ENCODE results near the gene RBFOX1.

The RBFOX1 gene

DNA sequence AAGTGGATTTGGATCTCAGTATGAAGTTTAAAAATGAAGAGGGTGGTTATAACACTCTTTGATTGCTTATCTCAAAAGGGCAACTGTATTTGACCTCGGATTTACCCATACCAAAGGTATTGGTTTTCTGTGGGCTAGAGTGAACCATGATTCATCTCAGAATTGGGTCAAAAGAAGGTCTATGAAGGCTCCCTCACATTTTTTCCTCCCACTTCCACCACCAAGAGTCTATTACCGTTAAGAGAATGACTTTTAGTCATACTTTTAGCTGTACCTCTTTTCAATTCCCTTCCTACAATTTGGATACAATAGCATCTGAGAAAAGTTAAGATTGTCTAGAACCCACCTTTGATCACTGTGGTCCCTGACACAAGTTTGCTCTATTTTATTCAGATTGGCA is 280.9 kb downstream of the RBFOX1 start:
- TF ChIP-seq, protein P1, sequence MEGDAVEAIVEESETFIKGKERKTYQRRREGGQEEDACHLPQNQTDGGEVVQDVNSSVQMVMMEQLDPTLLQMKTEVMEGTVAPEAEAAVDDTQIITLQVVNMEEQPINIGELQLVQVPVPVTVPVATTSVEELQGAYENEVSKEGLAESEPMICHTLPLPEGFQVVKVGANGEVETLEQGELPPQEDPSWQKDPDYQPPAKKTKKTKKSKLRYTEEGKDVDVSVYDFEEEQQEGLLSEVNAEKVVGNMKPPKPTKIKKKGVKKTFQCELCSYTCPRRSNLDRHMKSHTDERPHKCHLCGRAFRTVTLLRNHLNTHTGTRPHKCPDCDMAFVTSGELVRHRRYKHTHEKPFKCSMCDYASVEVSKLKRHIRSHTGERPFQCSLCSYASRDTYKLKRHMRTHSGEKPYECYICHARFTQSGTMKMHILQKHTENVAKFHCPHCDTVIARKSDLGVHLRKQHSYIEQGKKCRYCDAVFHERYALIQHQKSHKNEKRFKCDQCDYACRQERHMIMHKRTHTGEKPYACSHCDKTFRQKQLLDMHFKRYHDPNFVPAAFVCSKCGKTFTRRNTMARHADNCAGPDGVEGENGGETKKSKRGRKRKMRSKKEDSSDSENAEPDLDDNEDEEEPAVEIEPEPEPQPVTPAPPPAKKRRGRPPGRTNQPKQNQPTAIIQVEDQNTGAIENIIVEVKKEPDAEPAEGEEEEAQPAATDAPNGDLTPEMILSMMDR (conservative IDR thresholded peaks at IDR 0.05; ENCODE audit: low read depth, low read length), result no peak
- H3K4me3 ChIP-seq (ENCODE audit: low read length), result no peak overlapping the region
- no peak for DNase-seq (ENCODE audit: low read depth)

DNA sequence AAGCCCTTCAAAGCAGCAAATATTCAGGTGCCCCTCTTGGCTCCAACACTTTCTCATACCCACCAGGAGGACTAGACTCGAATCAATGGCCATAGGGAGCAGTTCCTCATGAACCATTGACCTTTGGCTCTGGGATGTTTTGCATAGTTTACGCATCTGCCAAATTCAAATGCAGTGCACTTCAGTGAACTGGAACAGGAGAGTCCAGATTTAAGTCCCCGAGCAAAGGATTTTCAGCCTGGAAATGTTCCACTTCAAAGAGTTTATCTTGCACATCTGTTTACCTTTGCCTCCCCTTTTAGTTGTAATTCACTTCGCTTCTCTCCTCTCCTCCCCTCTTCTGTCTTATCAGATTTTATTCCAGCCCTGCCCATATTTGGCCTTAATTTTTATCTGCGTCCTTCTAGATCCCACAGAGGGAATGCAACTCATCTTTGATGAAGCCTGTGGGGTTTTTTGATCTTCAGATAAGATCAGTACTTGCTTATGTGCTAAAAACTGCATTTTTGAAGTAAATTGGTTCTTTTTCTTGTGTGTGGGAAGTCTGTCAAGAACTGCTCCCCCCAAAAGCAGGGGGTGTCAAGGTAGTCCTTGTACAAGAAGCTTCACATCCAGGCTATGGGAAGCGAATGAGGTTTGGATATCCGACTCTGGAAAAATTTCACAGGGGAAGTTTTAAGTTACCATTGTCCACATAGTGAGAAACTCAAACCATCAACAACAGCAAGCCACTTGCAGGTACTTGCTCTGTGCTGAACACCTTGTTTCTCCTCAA is 281.6 kb downstream of the RBFOX1 start:
- DNase-seq (ENCODE audit: low read depth), result no peak
- H3K4me3 ChIP-seq (ENCODE audit: low read length), result no peak overlapping the region
- TF ChIP-seq, protein P1 (conservative IDR thresholded peaks at IDR 0.05; ENCODE audit: low read depth, low read length), result no peak

- H3K4me3 ChIP-seq (ENCODE audit: low read length), result no peak overlapping the region
- DNase-seq (ENCODE audit: low read depth), result no peak
- TF ChIP-seq, protein P1 (conservative IDR thresholded peaks at IDR 0.05; ENCODE audit: low read depth, low read length), result no peak
Observed at GRCh38 chr16:7615565-7615964, 282.9 kb downstream of the RBFOX1 start.

GRCh38 chr16:7624871-7625766 is 292.5 kb downstream of the RBFOX1 start:
- DNase-seq (ENCODE audit: low read depth), result no peak
- TF ChIP-seq, protein P1 (conservative IDR thresholded peaks at IDR 0.05; ENCODE audit: low read depth, low read length), result no peak

GRCh38 chr16:7628981-7629380 is 296.3 kb downstream of the RBFOX1 start:
- no peak for DNase-seq (ENCODE audit: low read depth)
- H3K4me3 ChIP-seq (ENCODE audit: low read length), result no peak overlapping the region
- TF ChIP-seq, protein P1 (conservative IDR thresholded peaks at IDR 0.05; ENCODE audit: low read depth, low read length), result no peak

More at GRCh38 chr16:7624871-7625766, 292.5 kb downstream of the RBFOX1 start:
- no peak overlapping the region for H3K4me3 ChIP-seq (ENCODE audit: low read length)

DNA sequence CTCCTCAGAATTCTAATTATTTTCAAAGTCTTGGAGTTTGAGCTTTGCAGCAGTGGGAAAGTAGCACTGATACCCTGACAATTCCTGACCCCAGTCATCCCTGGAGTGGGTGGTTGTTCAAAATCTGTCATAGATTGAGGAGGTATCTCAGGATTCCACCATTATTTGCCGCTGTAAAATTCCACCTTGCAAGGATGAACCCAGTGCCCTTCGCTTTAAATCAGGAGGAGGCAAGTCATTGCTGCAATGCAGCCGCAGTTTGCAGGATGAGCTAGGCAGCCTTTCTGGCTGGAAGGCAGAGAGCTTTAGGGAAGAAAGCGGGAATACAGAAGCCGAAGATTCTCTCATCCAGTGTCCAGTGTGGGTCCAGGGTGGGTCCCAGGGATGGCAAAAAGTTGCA is 296.9 kb downstream of the RBFOX1 start:
- DNase-seq (ENCODE audit: low read depth), result no peak
- TF ChIP-seq, protein P1 (conservative IDR thresholded peaks at IDR 0.05; ENCODE audit: low read depth, low read length), result no peak
- H3K4me3 ChIP-seq (ENCODE audit: low read length), result no peak overlapping the region
